ENCODE results near the gene LITAF. TPM values are rescaled to one million over a fixed set of nuclear protein-coding genes. Genes with fewer than 3 reads are reported as not detected.

LITAF gene
- total and polyA plus RNA-seq, 4 donors = 5.2 to 65.2 (median 36.0) TPM

GRCh38 chr16:11517961-11518360, 68.8 kb downstream of the LITAF start:
- TF ChIP-seq TAF1 (conservative IDR thresholded peaks at IDR 0.05) = no peak
- TF ChIP-seq, protein P1, sequence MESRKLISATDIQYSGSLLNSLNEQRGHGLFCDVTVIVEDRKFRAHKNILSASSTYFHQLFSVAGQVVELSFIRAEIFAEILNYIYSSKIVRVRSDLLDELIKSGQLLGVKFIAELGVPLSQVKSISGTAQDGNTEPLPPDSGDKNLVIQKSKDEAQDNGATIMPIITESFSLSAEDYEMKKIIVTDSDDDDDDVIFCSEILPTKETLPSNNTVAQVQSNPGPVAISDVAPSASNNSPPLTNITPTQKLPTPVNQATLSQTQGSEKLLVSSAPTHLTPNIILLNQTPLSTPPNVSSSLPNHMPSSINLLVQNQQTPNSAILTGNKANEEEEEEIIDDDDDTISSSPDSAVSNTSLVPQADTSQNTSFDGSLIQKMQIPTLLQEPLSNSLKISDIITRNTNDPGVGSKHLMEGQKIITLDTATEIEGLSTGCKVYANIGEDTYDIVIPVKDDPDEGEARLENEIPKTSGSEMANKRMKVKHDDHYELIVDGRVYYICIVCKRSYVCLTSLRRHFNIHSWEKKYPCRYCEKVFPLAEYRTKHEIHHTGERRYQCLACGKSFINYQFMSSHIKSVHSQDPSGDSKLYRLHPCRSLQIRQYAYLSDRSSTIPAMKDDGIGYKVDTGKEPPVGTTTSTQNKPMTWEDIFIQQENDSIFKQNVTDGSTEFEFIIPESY (IDR thresholded peaks at IDR 0.05) = no peak
- TF ChIP-seq HNF4A (conservative IDR thresholded peaks at IDR 0.05) = no peak
- TF ChIP-seq FOXA2 (IDR thresholded peaks at IDR 0.05) = no peak
- no peak for TF ChIP-seq RXRA (IDR thresholded peaks at IDR 0.05)
- TF ChIP-seq FOXA1 (IDR thresholded peaks at IDR 0.05) = no peak
- no peak for TF ChIP-seq EGR1 (IDR thresholded peaks at IDR 0.05; ENCODE audit: low read depth in 2 of 2)
- TF ChIP-seq CTCF (IDR thresholded peaks at IDR 0.05; ENCODE audit: low read depth, low read length, missing input control) = no peak
- no peak for TF ChIP-seq RAD21 (IDR thresholded peaks at IDR 0.05)
- no peak overlapping the region for H3K9ac ChIP-seq (ENCODE audit: low read depth in 1 of 2, low read length in 2 of 2)
- H3K27ac ChIP-seq (ENCODE audit: low read depth in 1 of 2, low read length in 2 of 2) = no peak overlapping the region
- H3K27me3 ChIP-seq (ENCODE audit: control insufficient read depth in 4 of 4, insufficient read depth in 4 of 4, low read length in 3 of 4) = no peaks in the 10 kb centered on the region
- no peaks in the 10 kb centered on the region for H3K36me3 ChIP-seq (ENCODE audit: control insufficient read depth in 4 of 4, insufficient read depth in 3 of 4, low read depth in 1 of 4, low read length in 3 of 4)
- WGBS = 90% methylated on average over 5 of the region's 5 CpGs
- H3K4me1 ChIP-seq (ENCODE audit: control insufficient read depth in 4 of 4, insufficient read depth in 4 of 4, low read length in 3 of 4) = no peaks in the 10 kb centered on the region
- H3K4me3 ChIP-seq (ENCODE audit: low read depth in 1 of 3, low read length in 3 of 3) = no peak overlapping the region
- no peaks in the 10 kb centered on the region for H3K9me3 ChIP-seq (ENCODE audit: control insufficient read depth in 4 of 4, low read length in 3 of 4)
- no peak for DNase-seq (ENCODE audit: low spot score)

DNA sequence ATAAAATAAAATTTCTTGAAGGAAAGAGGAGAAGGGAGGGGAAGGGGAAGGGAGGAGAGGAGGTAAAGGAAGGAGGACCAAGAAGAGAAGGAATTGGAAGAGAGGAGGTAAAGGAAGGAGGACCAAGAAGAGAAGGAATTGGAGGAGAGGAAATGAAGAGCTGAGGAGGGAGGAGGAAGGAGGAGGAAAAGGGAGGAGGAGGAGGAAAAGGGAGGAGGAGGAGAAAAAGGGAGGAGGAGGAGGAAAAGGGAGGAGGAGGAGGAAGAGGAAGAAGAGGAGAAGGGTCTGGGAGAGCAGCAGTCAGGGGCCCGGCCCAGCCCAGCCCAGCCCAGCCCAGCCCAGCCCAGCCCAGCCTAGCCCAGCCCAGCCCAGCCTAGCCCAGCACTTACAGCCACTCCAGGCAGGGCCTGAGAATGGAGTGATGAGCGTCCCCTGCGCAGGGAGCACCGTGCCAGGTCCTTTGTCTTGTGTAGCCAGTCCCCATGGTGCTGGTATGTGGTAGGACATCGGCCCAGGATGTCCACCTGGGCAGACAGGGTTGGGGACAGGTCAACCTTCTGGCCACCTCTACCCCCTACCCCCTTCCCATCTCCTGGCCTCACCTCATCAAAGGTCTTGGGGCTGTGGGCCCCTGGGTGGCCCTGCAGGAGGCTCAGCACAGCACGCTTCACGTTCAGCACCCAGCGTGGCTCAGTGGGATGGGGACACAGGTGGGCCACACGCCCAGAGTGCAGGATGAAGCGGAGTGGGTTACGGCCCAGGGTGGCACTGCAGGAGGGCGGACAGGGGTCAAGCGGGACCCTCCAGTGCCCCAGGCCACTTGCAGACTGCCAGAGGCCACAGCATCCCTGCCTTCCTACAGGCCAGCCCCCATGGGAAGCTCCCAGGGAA, 70.9 kb downstream of the LITAF start:
- Histone ChIP-seq H3K36me3 (ENCODE audit: control insufficient read depth in 4 of 4, insufficient read depth in 3 of 4, low read depth in 1 of 4, low read length in 3 of 4) (no peaks in the 10 kb centered on the region), H3K4me3 (ENCODE audit: low read depth in 1 of 3, low read length in 3 of 3) (no peak overlapping the region), H3K9ac (ENCODE audit: low read depth in 1 of 2, low read length in 2 of 2) (no peak overlapping the region), H3K27me3 (ENCODE audit: control insufficient read depth in 4 of 4, insufficient read depth in 4 of 4, low read length in 3 of 4) (no peaks in the 10 kb centered on the region), H3K4me1 (ENCODE audit: control insufficient read depth in 4 of 4, insufficient read depth in 4 of 4, low read length in 3 of 4) (no peaks in the 10 kb centered on the region), H3K9me3 (ENCODE audit: control insufficient read depth in 4 of 4, low read length in 3 of 4) (no peaks in the 10 kb centered on the region), H3K27ac (ENCODE audit: low read depth in 1 of 2, low read length in 2 of 2) (no peak overlapping the region)
- no peak for TF ChIP-seq YY1 (IDR thresholded peaks at IDR 0.05)
- no peak for TF ChIP-seq GABPA (IDR thresholded peaks at IDR 0.05 in 1 of 2, conservative IDR thresholded peaks at IDR 0.05 in 1 of 2)
- no peak for TF ChIP-seq NR2F2 (IDR thresholded peaks at IDR 0.05)
- TF ChIP-seq, protein P1 (IDR thresholded peaks at IDR 0.05) = no peak
- no peak for TF ChIP-seq RAD21 (IDR thresholded peaks at IDR 0.05)
- no peak for TF ChIP-seq FOXA2 (IDR thresholded peaks at IDR 0.05)
- DNase-seq (ENCODE audit: low spot score) = no peak
- 85% methylated on average over 13 of the region's 13 CpGs for WGBS
